PFSK-1 (cell line): ENCODE data around the gene TMEM245.

Experiments
- FOXP2 ChIP-seq: optimal IDR thresholded peaks from 2 replicates; pipeline ENCODE3; 2011; ENCODE audit warnings: borderline replicate concordance, control low read depth, inconsistent platforms; ENCODE audit not compliant: insufficient read depth; ENCODE audit errors: extremely low read length, extremely low read depth
- POLR2AphosphoS5 ChIP-seq: IDR thresholded peaks from 2 replicates; pipeline ENCODE4 v1.6.1; 2012; ENCODE audit warnings: low read depth, mild to moderate bottlenecking, control low read depth, low read length, moderate library complexity
- SIN3A ChIP-seq: IDR thresholded peaks from 2 replicates; pipeline ENCODE4 v1.6.1; 2012; ENCODE audit warnings: mild to moderate bottlenecking, low read length, moderate library complexity, borderline replicate concordance; ENCODE audit not compliant: insufficient read depth
- TAF1 ChIP-seq: IDR thresholded peaks from 2 replicates; pipeline ENCODE4 v1.6.1; 2012; ENCODE audit warnings: low read length, control low read depth, borderline replicate concordance; ENCODE audit not compliant: insufficient read depth
- TF ChIP-seq, protein P1 (sequence below), 2 experiments: IDR thresholded peaks; 2 replicates each; pipeline versions ENCODE4 v1.6.1 to v1.8.0; 2011 to 2012; ENCODE audit warnings: low read depth in 2 of 2, low read length in 2 of 2, control low read depth in 1 of 2, inconsistent platforms in 1 of 2, mild to moderate bottlenecking in 1 of 2, moderate library complexity in 1 of 2; ENCODE audit not compliant: insufficient read depth in 1 of 2

TMEM245 gene

DNA sequence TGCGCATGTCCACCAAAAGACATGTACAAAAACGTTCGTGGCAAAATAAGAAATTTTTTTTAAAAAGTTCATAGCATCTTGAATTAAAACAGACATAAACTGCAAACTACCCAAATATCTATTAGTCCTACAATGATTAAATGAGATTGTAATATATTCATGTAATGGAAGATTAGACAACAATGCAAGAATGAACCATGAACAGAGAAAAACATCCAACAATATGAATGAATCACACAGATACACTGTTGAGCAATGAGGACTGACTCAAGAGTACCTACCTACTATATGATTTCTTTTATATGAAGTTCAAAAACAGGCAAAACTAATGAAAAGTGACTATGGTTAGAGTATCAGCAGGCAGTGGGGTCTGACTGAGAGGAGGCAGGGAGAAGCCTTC lies 88.5 kb downstream of the TMEM245 start:
- TF ChIP-seq SIN3A: no peak
- TF ChIP-seq FOXP2: no peak
- no peak for TF ChIP-seq TAF1
- TF ChIP-seq, protein P1, sequence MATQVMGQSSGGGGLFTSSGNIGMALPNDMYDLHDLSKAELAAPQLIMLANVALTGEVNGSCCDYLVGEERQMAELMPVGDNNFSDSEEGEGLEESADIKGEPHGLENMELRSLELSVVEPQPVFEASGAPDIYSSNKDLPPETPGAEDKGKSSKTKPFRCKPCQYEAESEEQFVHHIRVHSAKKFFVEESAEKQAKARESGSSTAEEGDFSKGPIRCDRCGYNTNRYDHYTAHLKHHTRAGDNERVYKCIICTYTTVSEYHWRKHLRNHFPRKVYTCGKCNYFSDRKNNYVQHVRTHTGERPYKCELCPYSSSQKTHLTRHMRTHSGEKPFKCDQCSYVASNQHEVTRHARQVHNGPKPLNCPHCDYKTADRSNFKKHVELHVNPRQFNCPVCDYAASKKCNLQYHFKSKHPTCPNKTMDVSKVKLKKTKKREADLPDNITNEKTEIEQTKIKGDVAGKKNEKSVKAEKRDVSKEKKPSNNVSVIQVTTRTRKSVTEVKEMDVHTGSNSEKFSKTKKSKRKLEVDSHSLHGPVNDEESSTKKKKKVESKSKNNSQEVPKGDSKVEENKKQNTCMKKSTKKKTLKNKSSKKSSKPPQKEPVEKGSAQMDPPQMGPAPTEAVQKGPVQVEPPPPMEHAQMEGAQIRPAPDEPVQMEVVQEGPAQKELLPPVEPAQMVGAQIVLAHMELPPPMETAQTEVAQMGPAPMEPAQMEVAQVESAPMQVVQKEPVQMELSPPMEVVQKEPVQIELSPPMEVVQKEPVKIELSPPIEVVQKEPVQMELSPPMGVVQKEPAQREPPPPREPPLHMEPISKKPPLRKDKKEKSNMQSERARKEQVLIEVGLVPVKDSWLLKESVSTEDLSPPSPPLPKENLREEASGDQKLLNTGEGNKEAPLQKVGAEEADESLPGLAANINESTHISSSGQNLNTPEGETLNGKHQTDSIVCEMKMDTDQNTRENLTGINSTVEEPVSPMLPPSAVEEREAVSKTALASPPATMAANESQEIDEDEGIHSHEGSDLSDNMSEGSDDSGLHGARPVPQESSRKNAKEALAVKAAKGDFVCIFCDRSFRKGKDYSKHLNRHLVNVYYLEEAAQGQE (IDR thresholded peaks at IDR 0.05; ENCODE audit: insufficient read depth in 1 of 2, low read depth in 2 of 2, low read length in 2 of 2): no peak
- no peak for TF ChIP-seq POLR2AphosphoS5

DNA sequence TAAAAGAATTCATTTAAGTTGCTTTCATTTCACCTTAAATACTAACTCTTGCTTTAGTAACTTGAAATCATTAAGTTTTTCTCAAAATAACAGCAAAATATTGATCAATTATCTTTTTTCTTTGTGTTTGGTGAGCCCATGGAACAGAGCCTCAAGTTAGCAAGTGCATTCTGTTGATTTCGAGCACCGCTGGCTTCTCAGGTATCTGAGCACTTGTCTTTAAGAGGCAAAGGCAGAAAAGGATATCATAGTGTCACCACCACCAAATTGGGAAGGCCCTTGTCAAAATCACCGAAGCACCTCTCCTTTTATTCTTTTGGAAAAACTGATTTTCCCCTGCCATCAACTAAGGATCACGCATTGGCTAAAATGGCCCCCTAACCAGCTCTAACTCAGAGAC lies 89.3 kb downstream of the TMEM245 start:
- no peak for TF ChIP-seq FOXP2
- no peak for TF ChIP-seq TAF1
- no peak for TF ChIP-seq POLR2AphosphoS5
- TF ChIP-seq SIN3A: no peak
- TF ChIP-seq, protein P1 (IDR thresholded peaks at IDR 0.05; ENCODE audit: insufficient read depth in 1 of 2, low read depth in 2 of 2, low read length in 2 of 2): no peak

DNA sequence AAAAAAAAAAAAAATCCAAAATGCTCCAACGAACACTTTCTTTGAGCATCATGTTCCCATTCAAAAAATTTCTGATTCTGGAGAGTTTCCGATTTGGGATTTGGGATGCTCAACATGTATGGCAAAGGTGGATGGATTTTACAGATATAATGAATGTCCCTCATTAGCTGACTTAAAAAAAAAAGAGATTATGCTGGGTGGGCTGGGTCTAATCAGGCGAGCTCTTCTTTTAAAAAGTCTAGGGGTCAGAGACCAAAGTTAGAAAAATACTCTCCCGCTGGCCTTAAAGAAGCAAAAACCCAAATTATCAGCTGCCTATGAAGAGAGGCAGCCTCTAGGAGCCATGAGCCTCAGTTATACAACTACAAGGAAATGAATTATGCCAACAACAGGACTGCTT lies 91.3 kb downstream of the TMEM245 start:
- no peak for TF ChIP-seq TAF1
- no peak for TF ChIP-seq FOXP2
- TF ChIP-seq POLR2AphosphoS5: no peak
- TF ChIP-seq SIN3A: no peak
- TF ChIP-seq, protein P1 (IDR thresholded peaks at IDR 0.05; ENCODE audit: insufficient read depth in 1 of 2, low read depth in 2 of 2, low read length in 2 of 2): no peak

DNA sequence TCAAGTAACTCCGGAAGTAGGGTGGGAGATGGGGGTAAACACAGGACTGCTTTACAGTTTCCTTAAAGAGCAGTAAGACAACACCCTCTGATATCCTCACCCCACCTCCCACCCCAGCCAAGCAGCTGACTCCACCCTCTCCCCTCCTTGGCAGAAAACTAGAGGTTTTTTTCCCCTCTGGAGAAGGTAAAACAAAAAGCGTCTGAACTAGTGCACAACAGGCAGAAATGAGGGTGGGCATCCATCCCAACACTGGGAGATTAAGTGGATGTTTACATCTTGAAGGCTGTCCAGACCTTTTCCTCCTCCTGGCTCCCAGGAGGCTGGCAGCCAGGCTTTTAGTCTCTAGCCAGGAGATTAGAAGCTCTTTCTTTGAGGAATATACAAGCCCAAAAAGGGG lies 92.6 kb downstream of the TMEM245 start:
- TF ChIP-seq FOXP2: no peak
- TF ChIP-seq POLR2AphosphoS5: no peak
- TF ChIP-seq, protein P1 (IDR thresholded peaks at IDR 0.05; ENCODE audit: insufficient read depth in 1 of 2, low read depth in 2 of 2, low read length in 2 of 2): no peak
- TF ChIP-seq TAF1: no peak
- no peak for TF ChIP-seq SIN3A

DNA sequence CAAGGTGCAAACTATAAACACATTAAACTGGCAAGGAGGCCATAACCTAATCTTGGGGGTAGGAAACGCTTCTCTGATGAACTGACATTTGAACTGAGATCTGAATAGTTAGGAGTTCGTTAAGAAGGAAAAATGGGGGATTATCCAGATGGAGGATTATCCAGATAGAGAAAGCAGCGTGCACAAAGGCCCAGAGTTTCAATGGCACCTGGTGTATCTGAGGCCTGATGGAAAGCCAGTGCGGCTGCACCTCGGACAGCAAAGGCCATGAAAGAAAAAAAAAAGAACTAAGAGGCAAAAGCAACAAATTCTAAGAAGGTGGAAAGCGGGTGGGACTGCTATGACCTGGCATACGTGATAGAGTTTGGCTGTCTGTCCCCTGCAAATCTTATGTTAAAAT lies 93.4 kb downstream of the TMEM245 start:
- TF ChIP-seq FOXP2: no peak

DNA sequence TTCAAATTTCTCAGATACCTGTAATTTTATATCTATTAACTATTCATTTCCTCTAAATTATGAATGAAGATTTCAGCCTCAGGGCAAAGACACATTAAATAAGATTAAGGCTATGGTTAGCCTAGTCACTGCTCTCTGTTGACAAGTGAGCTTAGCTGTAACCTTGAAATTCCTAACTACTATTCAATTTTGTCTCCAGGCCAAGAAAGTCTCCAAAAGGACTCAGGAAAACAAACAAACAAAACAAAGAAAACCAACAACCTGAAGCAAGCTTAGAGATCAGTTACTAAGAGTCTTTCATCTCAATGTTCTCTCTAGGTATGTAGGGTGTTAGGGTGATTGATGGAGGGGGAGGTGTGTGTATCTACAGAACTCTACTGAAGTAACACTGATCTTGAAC lies 96.9 kb downstream of the TMEM245 start:
- TF ChIP-seq SIN3A (no peak), TAF1 (no peak), FOXP2 (no peak), POLR2AphosphoS5 (no peak)
- TF ChIP-seq, protein P1 (IDR thresholded peaks at IDR 0.05; ENCODE audit: insufficient read depth in 1 of 2, low read depth in 2 of 2, low read length in 2 of 2): no peak
